Caco-2 (cell line): Measurements from ENCODE around the gene GID8. TPM values are rescaled to one million over a fixed set of nuclear protein-coding genes. Genes with fewer than 3 reads are reported as not detected.

Experiments used
- BruUV-seq: library from RNA; stranded (reverse); fragments of 400-500 nt; replicated peaks from 2 replicates; lab custom pipeline; 2021; lab: Mats Ljungman, UMichigan
- CTCF ChIA-PET: fragments of 300-600 bp; sonication (Branson Sonifier 250); formaldehyde crosslinking; loops from one replicate; lab custom pipeline; 2022; ENCODE audit warnings: antibody characterized with exemption; lab: Charles Lee
- POLR2A ChIA-PET: fragments of 300-600 bp; sonication (Branson Sonifier 250); formaldehyde crosslinking; loops from one replicate; lab custom pipeline; 2022; ENCODE audit warnings: antibody characterized with exemption; lab: Charles Lee
- DNase-seq, 2 experiments: peaks; one replicate each; pipeline versions ENCODE4 v3.0.0 to v3.0.0-alpha.2; 2020 to 2022
- H3K27me3 ChIP-seq: replicated peaks from 2 replicates; pipeline ENCODE4 v1.6.0; 2011; ENCODE audit warnings: low read length; ENCODE audit not compliant: control insufficient read depth, insufficient read depth
- H3K36me3 ChIP-seq: 2 replicates; pipeline ENCODE4 v1.5.1; 2011; ENCODE audit warnings: low read length; ENCODE audit not compliant: control insufficient read depth, insufficient read depth
- H3K4me1 ChIP-seq: fragments of 250-450 bp; sonication (Bioruptor Pico); 2 replicates; pipeline ENCODE4 v1.5.1; 2020; ENCODE audit warnings: mild to moderate bottlenecking
- H3K4me3 ChIP-seq: 2 replicates; pipeline ENCODE4 v1.5.1; 2011; ENCODE audit warnings: low read depth, mild to moderate bottlenecking, control low read depth, low read length
- H3K9me3 ChIP-seq: fragments of 250-450 bp; sonication (Bioruptor Pico); 2 replicates; pipeline ENCODE4 v1.5.1; 2020; ENCODE audit warnings: mild to moderate bottlenecking, moderate library complexity
- H3K27ac Mint-ChIP-seq: one replicate; pipeline ENCODE4 v1.8.0; 2022; ENCODE audit warnings: mixed read lengths; ENCODE audit not compliant: unreplicated experiment
- H3K27me3 Mint-ChIP-seq: one replicate; pipeline ENCODE4 v1.8.0; 2022; ENCODE audit warnings: mixed read lengths; ENCODE audit not compliant: insufficient read depth, unreplicated experiment
- H3K36me3 Mint-ChIP-seq: one replicate; pipeline ENCODE4 v1.8.0; 2022; ENCODE audit warnings: mild to moderate bottlenecking, mixed read lengths; ENCODE audit not compliant: insufficient read depth, unreplicated experiment
- H3K4me1 Mint-ChIP-seq: one replicate; pipeline ENCODE4 v1.8.0; 2022; ENCODE audit warnings: low read depth, mixed read lengths; ENCODE audit not compliant: unreplicated experiment
- H3K4me3 Mint-ChIP-seq: one replicate; pipeline ENCODE4 v1.8.0; 2022; ENCODE audit warnings: mild to moderate bottlenecking, moderate library complexity, mixed read lengths; ENCODE audit not compliant: unreplicated experiment
- H3K9me3 Mint-ChIP-seq: one replicate; pipeline ENCODE4 v1.8.0; 2022; ENCODE audit warnings: mixed read lengths; ENCODE audit not compliant: unreplicated experiment
- CTCF ChIP-seq, 2 experiments: fragments of 200-600 bp in 1 of 2; IDR thresholded peaks; 1 replicate in 1 of 2; 2 replicates in 1 of 2; pipeline versions ENCODE4 v1.5.1 to v1.8.0; 2011 to 2022; ENCODE audit warnings: antibody characterized with exemption in 1 of 2, control low read depth in 1 of 2, inconsistent platforms in 1 of 2, low read depth in 1 of 2, low read length in 1 of 2, mild to moderate bottlenecking in 1 of 2, moderate library complexity in 1 of 2; ENCODE audit not compliant: insufficient read depth in 1 of 2, severe bottlenecking in 1 of 2, unreplicated experiment in 1 of 2
- intact Hi-C: fragments of 100-400 bp; cut with micrococcal nuclease; formaldehyde crosslinking; loops from one replicate; pipeline ENCODE4 v1.10.0; 2022; ENCODE audit not compliant: unreplicated experiment
- total RNA-seq: library from RNA; stranded (reverse); gene quantifications from 2 replicates; pipeline ENCODE4 v1.2.3, GENCODE V29; 2022

GID8 gene
- total RNA-seq, 1 experiment from 2014 or later = 133 TPM

GRCh38 chr20:62987114-62987513 lies 49.2 kb downstream of the GID8 start:
- CTCF ChIA-PET = interaction anchor here (0.7 to 0.9 kb wide), 2 partner anchors 22 to 24 kb away, joined by 3 to 4 read pairs; no protein-coding TSS in a partner anchor
- Mint-ChIP-seq H3K27me3 (no peaks in the 10 kb centered on the region), H3K4me1 (no peaks in the 10 kb centered on the region), H3K36me3 (no peaks in the 10 kb centered on the region), H3K27ac (no peak overlapping the region), H3K4me3 (no peak overlapping the region), H3K9me3 (no peaks in the 10 kb centered on the region)
- intact Hi-C loops = no loop called here
- POLR2A ChIA-PET = no interaction called here
- no peak for DNase-seq
- Histone ChIP-seq H3K27me3 (peaks cover 2% of the 10 kb centered on the region; the same call in 1 of the 2 replicates), H3K9me3 (0 out of 2 replicates have a peak, but pooled peaks cover 5% of the 10 kb centered on the region), H3K4me1 (peaks cover 6% of the 10 kb centered on the region; the same call in 1 of the 2 replicates), H3K4me3 (no peak overlapping the region), H3K36me3 (no peaks in the 10 kb centered on the region)
- BruUV-seq = no TSS peak
- TF ChIP-seq CTCF (IDR thresholded peaks at IDR 0.05; ENCODE audit: insufficient read depth in 1 of 2, low read depth in 1 of 2, low read length in 1 of 2, severe bottlenecking in 1 of 2, unreplicated experiment in 1 of 2) = no peak

GRCh38 chr20:62989201-62989601 lies 51.3 kb downstream of the GID8 start:
- DNase-seq = no peak
- no peak overlapping the region for H3K27ac Mint-ChIP-seq
- CTCF ChIA-PET = no interaction called here
- POLR2A ChIA-PET = no interaction called here
- Histone ChIP-seq H3K9me3 (0 out of 2 replicates have a peak, but pooled peaks cover 5% of the 10 kb centered on the region), H3K4me1 (peaks cover 6% of the 10 kb centered on the region; the same call in 1 of the 2 replicates), H3K36me3 (no peaks in the 10 kb centered on the region), H3K27me3 (peaks cover 2% of the 10 kb centered on the region; the same call in 1 of the 2 replicates), H3K4me3 (no peak overlapping the region)
- TF ChIP-seq CTCF (IDR thresholded peaks at IDR 0.05; ENCODE audit: insufficient read depth in 1 of 2, low read depth in 1 of 2, low read length in 1 of 2, severe bottlenecking in 1 of 2, unreplicated experiment in 1 of 2) = no peak
- H3K4me3 Mint-ChIP-seq = no peak overlapping the region
- H3K9me3 Mint-ChIP-seq = no peaks in the 10 kb centered on the region
- no peaks in the 10 kb centered on the region for H3K36me3 Mint-ChIP-seq
- H3K4me1 Mint-ChIP-seq = no peaks in the 10 kb centered on the region
- no peaks in the 10 kb centered on the region for H3K27me3 Mint-ChIP-seq
- intact Hi-C loops = no loop called here
- BruUV-seq = no TSS peak

GRCh38 chr20:62990306-62990825 lies 52.4 kb downstream of the GID8 start:
- peaks cover 6% of the 10 kb centered on the region; the same call in 1 of the 2 replicates for H3K4me1 ChIP-seq
- H3K36me3 Mint-ChIP-seq = no peaks in the 10 kb centered on the region
- DNase-seq = no peak
- 0 out of 2 replicates have a peak, but pooled peaks cover 5% of the 10 kb centered on the region for H3K9me3 ChIP-seq
- H3K9me3 Mint-ChIP-seq = no peaks in the 10 kb centered on the region
- H3K4me1 Mint-ChIP-seq = no peaks in the 10 kb centered on the region
- TF ChIP-seq CTCF (IDR thresholded peaks at IDR 0.05; ENCODE audit: insufficient read depth in 1 of 2, low read depth in 1 of 2, low read length in 1 of 2, severe bottlenecking in 1 of 2, unreplicated experiment in 1 of 2) = no peak
- no peaks in the 10 kb centered on the region for H3K27me3 Mint-ChIP-seq
- ChIA-PET CTCF (interaction anchor here (1.0 kb wide), 1 partner anchor 19 kb away, joined by 9 read pairs; no protein-coding TSS in a partner anchor), POLR2A (no interaction called here)
- H3K4me3 Mint-ChIP-seq = no peak overlapping the region
- no peaks in the 10 kb centered on the region for H3K36me3 ChIP-seq
- no peak overlapping the region for H3K27ac Mint-ChIP-seq
- no TSS peak for BruUV-seq
- H3K4me3 ChIP-seq = no peak overlapping the region
- peaks cover 2% of the 10 kb centered on the region; the same call in 1 of the 2 replicates for H3K27me3 ChIP-seq
- intact Hi-C loops = no loop called here
